ENCODE data around the gene TBXAS1. TPM values are rescaled to one million over a fixed set of nuclear protein-coding genes. Genes with fewer than 3 reads are reported as not detected.

TBXAS1 gene
- total and polyA plus RNA-seq, 2 of the 8 experiments (the other 6 are each of a cell fraction or from before 2014, with no cell fraction given): 0.86 to 2.1 TPM

- ChIA-PET CTCF (ENCODE audit: partially characterized antibody) (no interaction called here), POLR2A (ENCODE audit: partially characterized antibody) (interaction anchor here (0.7 kb wide), 1 partner anchor 37 kb away, joined by 3 read pairs; no protein-coding TSS in a partner anchor)
- Histone ChIP-seq H3K23ac (ENCODE audit: insufficient read length) (no peak overlapping the region), H3K79me1 (ENCODE audit: low read depth, low read length) (no peaks in the 10 kb centered on the region), H2BK5ac (ENCODE audit: low read depth, low read length) (no peak overlapping the region), H3K4me1 (replicated peaks in 1 of 4; ENCODE audit: control insufficient read depth in 3 of 4, insufficient read depth in 4 of 4, low read length in 3 of 4) (no peaks in the 10 kb centered on the region), H3K4me3 (ENCODE audit: extremely low read depth in 1 of 4, insufficient read depth in 2 of 4, low read depth in 3 of 4, low read length in 4 of 4) (no peak overlapping the region), H2AK5ac (ENCODE audit: low read depth, low read length) (no peak overlapping the region), H2BK15ac (ENCODE audit: low read length) (no peak overlapping the region), H2BK120ac (replicated peaks; ENCODE audit: low read depth, low read length) (no peak overlapping the region), H3K18ac (ENCODE audit: extremely low read depth, low read length) (no peak overlapping the region), H3K56ac (replicated peaks; ENCODE audit: insufficient read length, low read depth, low read length) (no peak overlapping the region), H3K14ac (ENCODE audit: insufficient read length) (no peak overlapping the region), H4K8ac (ENCODE audit: extremely low read depth, insufficient read depth, low read length) (no peak overlapping the region), H2BK20ac (ENCODE audit: low read length) (no peak overlapping the region), H4K20me1 (replicated peaks in 1 of 2; ENCODE audit: control insufficient read depth in 1 of 2, insufficient read depth in 2 of 2, low read length in 2 of 2) (peaks cover 0 to 1% of the 10 kb centered on the region in 2 experiments), H3K27ac (ENCODE audit: low read depth, low read length) (no peak overlapping the region), H3K9me3 (ENCODE audit: insufficient read depth in 2 of 2, low read depth in 1 of 2, low read length in 1 of 2) (no peaks in the 10 kb centered on the region), H3K9ac (replicated peaks in 1 of 4; ENCODE audit: extremely low read depth in 1 of 4, low read depth in 3 of 4, low read length in 3 of 4) (no peak overlapping the region), H3K27me3 (replicated peaks in 1 of 4; ENCODE audit: control insufficient read depth in 3 of 4, extremely low read depth in 1 of 4, insufficient read depth in 3 of 4, low read length in 3 of 4) (no peaks in the 10 kb centered on the region), H3K36me3 (ENCODE audit: control insufficient read depth in 2 of 4, insufficient read depth in 4 of 4, low read length in 3 of 4) (no peaks in the 10 kb centered on the region), H4K91ac (replicated peaks; ENCODE audit: insufficient read length, low read length) (no peak overlapping the region), H3K4ac (replicated peaks; ENCODE audit: insufficient read length, low read depth, low read length) (no peak overlapping the region), H3K4me2 (ENCODE audit: insufficient read depth in 1 of 2, low read depth in 2 of 2, low read length in 2 of 2) (no peak overlapping the region), H3K79me2 (ENCODE audit: control insufficient read depth in 1 of 2, insufficient read depth in 2 of 2, low read length in 2 of 2) (no peaks in the 10 kb centered on the region), H4K5ac (ENCODE audit: insufficient read length, low read depth, low read length) (no peak overlapping the region), H2BK12ac (ENCODE audit: low read depth, low read length) (no peak overlapping the region), H3K23me2 (ENCODE audit: low read depth, low read length) (0 out of 2 replicates have a peak, but pooled peaks cover 1% of the 10 kb centered on the region), H2AFZ (ENCODE audit: low read length) (no peak overlapping the region)
- no peak for DNase-seq (ENCODE audit: low read depth in 1 of 2, low spot score in 2 of 2)
- WGBS, 2 experiments (ENCODE audit: extremely low coverage in 1 of 2, insufficient coverage in 1 of 2, insufficient read length in 1 of 2, insufficient replicate concordance in 2 of 2, low coverage in 1 of 2, low lambda C conversion rate in 2 of 2, missing lambda C conversion rate in 1 of 2): 92% methylated on average over 3 of the region's 3 CpGs; no CpG with 5 or more reads in 1 of the 2 experiments
- FAIRE-seq: no peak
- TF ChIP-seq PHF8 (conservative IDR thresholded peaks at IDR 0.05; ENCODE audit: low read depth, low read length): no peak
Measured at GRCh38 chr7:140047197-140047596, 218.1 kb downstream of the TBXAS1 start.

Measured in H1 (cell line).